GOT3 (cell line): ENCODE data around the gene MACROD2.

Experiments
- DNase-seq: peaks from one replicate; lab custom pipeline; 2025; ENCODE audit warnings: mixed read lengths; lab: John Stamatoyannopoulos, UW

Gene MACROD2

DNA sequence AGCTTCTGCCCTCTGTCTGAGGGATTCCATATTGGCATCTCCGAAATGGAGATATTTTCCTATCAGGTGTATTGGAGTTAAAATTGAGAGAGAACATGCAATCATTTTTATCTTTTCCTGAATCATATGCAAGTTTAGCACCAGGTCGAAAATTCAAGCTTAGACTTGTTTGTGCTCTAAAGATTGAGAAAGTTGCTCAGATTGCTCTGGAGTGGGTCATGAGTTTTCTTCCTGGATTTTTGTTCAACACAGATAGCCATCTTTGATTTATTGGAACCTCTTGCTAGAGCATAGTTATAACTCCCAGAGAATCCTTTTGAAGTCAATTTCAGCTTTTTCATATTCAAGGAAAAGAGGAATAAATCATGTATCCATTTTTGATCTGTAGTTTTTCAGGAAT is 715.6 kb downstream of the MACROD2 start:
- DNase-seq = no peak

DNA sequence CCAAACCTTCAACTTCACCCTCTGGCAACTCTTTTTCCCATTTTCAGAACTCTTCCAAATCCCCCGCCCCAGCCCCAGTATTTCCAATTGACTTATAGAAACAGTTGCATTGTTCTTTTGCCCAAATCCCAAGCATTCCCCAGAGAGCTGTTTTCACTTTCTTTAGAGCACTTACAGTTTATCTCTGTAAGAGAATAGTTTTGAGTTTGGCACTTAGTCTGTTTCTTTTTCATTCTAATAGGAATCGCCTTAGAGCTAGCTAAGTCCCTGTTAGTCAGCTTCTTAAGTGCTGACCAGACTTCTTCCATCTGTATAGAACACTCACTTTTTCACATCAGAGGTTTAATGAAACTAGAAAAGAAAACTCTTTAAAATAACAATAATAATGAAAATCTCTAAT is 716.3 kb downstream of the MACROD2 start:
- DNase-seq = no peak

DNA sequence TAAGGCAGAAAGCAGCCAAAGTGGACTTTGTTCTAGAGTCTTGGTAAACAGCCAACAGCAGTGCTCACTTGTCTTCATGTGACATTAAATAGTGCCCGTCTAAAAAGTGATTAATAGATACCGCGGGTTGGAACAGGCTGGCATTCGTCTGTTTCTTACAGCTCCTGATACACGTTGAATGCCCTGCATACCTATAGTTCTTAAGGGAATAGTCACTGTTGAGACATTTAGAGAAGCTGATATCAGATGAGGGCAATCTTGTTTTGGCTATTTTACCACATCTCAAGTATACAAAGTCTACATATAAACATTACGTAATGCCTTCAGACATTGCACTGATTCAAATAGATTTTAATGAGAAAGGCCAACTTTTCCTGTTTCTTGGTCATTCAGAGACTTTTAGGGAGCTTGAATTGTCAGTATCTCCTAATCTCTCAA is 717.0 kb downstream of the MACROD2 start:
- DNase-seq = no peak

DNA sequence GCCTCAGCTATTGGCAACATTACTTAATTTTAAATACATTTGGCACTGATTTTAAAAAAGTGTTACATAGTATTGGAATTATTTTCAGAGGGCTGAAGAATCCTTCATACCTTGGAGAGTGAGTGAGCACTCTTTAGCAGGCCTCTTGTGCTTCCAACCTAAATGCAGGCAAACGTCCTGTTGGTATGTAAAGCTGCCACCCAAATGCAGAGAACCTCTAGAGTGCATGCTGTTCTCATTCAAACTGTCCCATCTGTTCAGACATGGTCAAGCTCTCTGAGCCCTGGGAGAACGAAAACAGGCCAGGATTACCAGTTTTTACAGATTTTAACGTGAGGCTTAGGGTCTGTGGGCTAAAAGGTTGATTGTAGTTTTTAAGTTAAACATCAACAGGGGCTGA is 720.1 kb downstream of the MACROD2 start:
- no peak for DNase-seq

DNA sequence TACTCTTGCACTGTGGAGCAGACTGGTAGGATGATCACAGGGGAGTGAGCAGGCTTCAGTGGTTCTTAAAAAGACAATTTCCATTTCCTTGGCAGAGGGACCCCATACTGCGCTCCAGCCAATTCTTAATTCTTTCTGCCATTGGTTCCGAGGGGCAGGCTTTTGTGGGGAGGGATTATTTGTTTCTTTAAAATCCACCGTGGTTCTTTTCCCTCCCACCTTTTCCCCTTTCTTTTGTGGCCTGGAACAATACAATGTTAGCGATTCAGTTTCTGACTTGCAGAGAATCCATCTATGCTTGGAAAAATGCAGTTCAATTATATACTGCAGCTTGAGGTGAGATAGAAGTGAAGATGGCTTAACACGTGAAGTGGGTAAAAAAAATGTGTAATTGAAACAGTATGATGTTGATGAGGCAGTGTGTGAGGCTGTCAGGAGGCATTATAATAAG is 721.1 kb downstream of the MACROD2 start:
- no peak for DNase-seq

DNA sequence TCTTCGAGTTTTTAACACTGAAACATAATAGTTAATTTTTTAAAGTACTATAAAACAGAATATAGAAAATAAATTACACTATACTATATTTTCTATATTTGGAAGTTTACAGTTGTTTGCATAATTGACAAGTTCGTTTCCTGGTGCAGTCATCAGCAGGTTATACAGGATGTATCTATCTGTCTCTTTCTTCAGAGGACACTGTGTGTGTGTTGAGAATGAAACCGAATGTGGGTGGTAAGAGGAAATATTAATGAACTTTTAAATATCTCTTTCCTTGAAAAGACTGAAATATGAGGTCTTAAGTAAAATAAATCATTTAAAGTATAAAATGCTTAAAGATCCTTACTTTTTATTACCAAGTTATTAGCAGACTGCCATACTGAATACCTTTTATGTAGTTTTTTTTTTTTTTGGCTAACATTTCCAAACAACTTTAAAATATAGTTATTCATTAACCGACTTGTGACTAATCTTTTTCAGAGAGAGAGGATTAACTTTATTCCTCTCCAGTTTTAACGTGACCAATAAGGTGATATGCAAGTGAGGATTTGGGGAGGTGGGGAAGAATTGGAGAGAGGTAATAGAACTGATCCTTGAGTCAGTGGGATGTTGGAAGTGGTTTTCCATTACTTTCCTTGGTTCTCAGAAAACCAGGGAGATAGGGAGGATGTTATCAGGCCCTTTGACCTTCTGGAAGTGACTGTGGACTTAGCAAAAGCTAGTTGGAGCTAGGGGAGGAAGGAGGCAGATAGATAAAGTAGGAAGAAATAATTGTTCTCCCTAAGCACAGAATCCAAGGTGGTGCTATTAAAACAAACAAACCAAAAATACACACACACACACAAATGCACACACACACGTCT is 722.1 kb downstream of the MACROD2 start:
- DNase-seq = no peak

DNA sequence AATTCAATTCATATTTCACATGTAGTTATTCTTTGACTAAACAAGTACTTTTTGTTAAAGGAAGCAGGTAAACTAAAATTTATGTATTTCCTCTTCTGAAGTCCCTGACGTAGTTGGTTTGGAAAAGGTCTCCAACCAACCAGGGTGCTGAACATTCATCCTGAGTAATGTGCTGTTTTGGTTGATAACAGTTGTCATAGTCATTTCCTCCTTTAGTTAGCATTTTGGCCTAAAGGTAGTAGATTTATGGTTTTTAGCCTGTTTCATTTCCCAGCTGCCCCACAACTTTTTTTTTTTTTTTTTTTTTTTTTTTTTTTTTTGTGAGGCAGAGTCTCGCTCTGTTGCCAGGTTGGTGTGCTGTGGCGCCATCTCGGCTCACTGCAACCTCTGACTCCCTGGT is 724.9 kb downstream of the MACROD2 start:
- DNase-seq = no peak

DNA sequence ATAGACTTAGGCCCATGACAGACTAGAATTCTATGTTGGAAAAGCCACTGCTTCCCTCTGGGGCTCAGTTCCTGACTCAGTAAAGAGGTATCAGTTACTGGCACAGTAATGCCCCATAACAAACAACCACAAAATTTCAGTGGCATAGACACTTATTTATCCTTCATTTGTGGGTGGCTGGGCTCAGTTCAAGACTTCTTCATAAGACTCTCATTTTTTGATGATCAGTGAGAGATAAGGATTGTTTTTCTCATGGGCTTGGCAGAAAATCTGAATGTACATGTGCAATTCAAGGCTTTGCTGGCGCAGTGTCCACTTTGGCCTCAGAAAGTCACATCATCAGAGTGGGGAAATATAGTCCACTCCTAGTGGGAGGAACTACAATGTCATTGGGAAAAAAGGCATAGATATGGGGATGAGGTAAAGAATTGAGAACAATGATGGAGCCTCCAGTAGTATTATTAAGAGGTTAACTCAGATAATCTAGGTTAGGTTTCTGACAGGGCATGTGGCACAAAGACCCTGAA is 726.7 kb downstream of the MACROD2 start:
- DNase-seq = no peak

DNA sequence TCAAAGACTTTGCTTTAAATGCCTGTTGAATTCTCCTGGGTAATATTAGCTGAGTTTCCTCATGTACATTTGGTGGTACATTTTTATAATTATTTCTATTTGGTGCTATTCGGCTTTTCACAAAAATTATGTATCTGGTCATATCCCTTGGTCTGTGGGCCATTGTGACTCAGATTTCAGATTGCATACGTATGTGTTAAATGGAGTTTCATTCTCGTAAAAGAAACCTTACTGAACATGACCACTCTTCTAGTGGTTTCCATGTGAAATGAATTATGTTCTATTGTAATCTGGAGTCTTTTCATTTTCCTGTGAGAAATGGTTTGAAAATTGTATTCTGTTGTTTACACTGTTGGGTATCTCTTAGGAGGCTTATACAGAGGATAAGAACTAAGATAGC is 728.3 kb downstream of the MACROD2 start:
- no peak for DNase-seq

DNA sequence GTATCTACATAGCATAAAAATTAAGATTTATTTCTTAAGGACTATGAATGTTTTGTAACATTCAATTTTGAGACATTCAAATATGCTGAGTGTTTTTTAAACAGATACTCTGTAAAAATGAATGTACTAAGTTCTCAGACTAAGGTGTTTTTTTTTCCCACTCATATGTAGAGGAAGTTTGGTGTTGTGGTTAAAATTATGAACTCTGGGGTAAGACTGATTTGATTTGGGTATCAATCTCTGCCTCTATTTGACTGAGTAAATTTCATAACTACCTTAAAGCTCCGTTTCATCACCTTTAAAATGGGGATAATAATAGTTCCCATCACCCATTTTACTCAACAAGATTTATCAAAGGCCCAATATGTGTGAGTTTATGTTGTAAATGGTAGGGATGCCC is 728.7 kb downstream of the MACROD2 start:
- no peak for DNase-seq

DNA sequence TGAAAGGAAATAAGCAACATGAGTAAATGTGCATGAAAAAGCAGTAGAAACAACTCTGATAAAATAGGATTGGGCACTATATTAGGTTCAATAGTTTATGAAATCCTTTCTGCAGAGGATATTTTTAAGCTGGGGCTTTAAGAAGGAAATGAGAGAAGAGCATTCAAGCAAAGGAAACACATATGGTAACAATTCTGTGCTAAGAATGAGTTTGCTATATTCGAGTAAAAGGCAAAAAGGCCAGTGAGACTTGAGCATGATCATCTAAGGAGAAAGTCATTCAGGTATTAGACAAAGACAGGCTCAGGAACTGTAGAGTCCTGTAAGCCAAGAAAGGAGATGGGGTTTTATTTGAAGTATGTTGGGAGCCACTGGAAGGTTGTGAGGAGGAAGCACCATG is 729.2 kb downstream of the MACROD2 start:
- no peak for DNase-seq

DNA sequence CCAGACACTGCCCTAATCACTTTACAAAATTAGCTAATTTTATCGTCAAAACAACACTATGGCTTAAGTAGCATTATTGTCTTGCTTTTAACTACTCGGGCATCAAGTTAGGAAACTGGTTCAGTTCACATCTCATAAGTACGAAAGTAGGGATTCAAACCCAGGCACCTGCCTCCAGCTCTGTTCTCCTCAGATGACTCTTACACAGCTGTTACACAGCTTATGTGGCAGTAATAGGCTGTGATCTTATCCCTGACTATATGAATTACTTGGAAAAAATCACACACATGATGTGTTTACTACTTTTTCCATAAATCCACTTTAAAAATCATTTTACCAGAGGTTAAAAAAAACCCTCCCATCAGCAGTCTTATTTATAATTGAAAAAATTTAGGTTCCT is 731.3 kb downstream of the MACROD2 start:
- DNase-seq = no peak

DNA sequence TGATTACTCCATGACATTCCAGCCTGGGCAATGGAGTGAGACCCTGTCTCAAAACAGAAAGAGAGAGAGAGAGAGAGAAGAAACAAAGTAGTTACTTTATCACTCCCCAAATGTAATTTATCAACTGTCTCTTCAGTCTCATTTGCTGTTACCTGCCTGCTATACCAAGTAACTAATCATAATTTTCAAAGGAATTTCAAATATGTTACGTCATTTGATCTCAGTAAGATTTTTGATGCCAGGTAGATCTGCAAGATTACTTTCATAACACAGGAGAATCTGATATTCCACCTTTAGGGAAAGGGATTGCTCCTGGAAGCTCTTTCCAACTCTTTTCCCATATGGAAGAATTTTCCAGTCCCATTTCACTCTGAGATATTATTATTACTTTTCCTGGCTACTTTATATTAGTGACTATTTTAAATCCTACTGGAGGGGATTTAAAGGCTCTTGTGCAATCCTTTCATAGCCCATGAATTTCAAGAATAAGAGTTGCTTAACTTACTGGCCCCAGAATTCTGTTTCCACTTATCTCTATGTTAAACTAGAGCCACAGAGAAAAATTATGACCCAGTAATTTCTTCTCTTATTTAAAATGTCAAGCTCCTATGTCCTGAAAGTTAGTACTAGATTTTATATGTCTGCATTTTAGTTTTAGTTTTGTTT is 732.3 kb downstream of the MACROD2 start:
- no peak for DNase-seq

DNA sequence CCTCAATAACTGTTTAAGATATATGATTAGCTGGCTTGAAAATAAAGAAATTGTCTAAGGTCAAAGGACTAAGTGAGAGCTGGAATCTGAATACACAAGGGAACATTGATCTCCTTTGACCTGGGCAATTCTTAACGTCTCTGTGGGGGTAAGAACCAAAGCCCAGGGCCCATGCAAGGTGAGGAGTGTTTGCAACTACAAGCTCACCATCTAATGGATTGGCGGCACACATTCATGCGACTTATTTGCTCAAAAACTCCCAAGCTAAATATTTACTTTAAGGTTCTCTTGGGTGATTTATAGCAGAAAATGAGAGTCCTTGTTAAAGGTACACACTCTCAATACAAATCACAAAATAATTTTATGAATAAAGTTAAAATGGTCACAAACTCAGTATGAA is 734.1 kb downstream of the MACROD2 start:
- DNase-seq = no peak

DNA sequence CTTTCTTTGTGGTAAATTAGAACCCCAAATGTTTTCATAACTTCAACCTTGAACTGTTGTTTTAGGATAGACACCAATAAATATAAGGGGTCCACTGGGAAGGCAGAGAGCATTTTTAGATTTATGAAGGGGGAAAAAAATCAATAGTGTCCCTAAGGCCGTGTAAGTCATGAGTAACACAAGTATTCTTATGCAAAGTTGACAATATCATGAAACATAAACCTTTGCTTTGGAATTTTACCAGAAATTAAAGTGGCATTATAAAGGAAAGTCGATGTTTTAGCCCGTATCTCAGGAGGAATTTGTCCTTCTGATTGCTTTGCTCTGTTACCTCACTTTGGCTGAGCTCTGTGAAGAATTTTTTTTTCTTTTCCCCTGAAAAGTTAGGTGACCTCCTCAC is 737.0 kb downstream of the MACROD2 start:
- no peak for DNase-seq

DNA sequence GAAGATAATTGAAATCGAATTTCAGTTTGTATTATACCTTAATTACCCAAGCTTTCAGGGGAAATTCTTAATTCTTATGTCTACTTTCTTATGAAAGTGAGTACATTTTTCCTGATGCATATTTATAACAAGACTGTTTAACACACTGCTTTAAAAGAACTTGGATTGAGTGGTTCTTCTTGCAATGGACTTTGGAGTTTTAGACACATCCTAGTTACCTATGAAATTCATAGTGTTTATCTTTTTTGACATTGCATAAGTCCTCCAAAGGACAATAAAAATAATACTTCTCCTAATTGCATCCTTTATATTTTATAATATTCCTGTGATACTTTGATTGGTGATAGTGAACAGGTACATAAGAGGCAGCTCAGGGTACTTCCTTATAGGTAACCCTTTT is 737.7 kb downstream of the MACROD2 start:
- DNase-seq = no peak

DNA sequence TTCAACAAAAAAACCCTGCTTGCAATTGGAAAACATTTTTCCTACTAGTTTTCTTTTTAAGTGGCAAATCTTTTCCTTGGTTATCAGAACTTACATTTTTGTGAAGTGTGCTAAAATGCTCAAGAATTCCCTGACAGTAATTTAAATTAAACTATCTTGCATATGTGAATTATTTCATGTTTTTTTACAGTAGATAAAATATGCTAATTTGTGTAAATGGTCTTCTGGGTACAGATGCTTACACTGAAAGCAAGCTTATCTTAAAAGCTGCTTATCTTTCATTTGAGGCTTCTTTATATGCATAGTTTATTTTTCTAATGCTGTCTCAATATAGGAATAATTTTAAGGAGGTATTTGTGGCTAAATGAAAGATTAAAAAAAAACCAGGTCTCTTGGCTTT is 745.1 kb downstream of the MACROD2 start:
- DNase-seq = no peak

DNA sequence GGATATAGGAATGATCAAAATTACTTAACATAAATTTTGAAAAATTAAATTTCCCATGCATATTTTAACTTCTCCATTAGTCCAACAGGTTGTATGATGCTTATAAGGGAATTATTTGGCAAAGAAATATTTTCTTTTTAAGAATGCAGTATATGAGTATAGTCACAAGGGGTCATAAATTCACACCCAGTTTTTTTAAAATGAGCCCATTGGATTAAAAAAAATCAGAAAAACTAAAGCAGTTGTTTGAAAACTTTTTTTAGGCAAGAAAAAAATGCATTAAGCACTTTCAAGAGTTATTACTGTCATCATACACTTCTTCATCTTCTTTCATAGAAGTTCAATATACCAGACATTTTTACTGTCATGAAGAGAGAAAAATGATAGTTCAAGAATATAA is 746.3 kb downstream of the MACROD2 start:
- no peak for DNase-seq

DNA sequence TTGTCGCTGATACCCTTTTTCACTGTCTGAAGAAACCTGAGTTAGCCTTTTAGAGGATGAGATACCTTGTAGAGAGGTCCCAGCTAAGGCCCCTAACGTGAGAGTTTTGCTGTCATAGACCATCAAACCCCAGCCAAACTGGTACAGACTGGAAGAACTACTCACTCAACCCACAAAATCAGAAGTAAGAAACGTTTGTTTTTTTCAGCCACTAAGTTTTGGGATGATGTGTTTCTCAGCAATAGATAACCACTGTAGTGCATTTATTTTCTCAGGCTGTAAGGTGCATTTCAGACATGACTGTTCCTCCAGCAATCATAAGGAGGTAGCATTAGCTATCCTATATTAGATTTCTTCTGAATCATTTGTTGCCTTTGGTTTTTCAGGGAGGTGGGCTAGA is 749.4 kb downstream of the MACROD2 start:
- DNase-seq = no peak

DNA sequence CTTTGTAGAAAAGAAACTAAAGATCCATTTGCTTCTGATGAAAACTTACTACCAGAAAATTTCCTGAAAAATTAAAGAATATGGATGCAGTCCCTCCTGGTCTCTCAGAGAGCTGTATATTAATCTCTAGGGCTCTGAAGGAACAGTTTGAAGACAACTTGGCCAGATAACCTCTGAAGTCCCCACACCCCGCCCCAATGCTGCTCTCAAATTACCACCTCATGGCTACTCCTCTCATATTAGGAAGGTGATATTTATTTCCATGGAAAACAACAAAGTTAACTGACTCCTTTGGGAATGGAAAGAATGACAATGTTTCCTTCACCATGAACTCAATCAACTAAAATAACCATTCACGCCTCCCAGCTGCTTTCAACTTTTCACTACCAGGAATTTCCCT is 750.5 kb downstream of the MACROD2 start:
- DNase-seq = no peak

DNA sequence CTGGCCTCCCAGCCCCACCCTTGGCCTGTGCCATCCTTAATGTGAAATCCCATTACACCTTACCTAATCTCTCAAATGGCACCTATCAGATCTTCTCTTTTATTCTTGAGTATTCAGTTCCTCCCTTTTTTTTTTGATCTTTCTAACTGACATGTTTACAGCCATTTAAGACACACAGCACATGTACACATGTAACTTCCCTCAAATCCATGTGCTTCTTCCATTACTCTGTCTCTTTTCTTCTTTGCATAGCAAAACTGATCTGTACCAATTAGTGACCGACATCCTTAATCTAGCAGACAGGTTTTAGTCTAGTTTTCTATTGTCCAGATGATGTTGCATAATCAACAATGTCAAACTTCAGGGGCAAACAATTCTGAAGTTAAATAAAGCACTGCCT is 755.9 kb downstream of the MACROD2 start:
- no peak for DNase-seq

DNA sequence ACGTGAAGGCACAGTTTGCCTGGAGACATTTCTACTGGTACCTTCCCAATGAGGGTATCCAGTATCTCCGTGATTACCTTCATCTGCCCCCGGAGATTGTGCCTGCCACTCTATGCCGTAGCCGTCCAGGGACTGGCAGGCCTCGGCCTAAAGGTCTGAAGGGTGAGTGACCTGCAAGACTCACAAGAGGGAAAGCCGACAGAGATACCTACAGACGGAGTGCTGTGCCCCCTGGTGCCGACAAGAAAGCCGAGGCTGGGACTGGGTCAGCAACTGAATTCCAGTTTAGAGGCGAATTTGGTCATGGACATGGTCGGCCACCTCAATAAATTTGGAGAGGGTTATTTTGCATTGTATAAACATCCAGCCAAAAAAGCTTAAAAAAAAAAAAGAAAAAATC is 762.4 kb downstream of the MACROD2 start:
- no peak for DNase-seq

DNA sequence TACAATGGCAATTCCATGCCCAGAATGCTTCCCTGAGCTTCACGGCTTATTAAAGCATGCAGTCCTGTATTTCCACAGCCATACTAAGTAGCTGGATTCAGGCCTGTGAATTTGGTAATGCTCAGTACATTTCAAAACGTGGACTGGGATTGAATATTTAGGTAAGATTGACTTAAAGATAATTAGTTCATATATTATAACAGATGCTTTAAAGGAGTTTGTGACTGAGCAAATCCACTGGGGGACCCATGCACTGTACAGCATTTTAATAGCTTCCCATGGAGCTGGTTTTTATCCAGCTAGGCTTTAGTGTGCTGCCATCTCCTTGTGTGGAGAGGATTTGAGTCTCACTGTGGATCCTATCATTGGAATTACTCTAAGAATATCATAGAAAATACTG is 763.0 kb downstream of the MACROD2 start:
- DNase-seq = no peak
